ENCODE data around the gene KRT2. TPM values are rescaled to one million over a fixed set of nuclear protein-coding genes. Genes with fewer than 3 reads are reported as not detected.

Gene KRT2
- total RNA-seq, 6 experiments from 2014 or later, result not detected

DNA sequence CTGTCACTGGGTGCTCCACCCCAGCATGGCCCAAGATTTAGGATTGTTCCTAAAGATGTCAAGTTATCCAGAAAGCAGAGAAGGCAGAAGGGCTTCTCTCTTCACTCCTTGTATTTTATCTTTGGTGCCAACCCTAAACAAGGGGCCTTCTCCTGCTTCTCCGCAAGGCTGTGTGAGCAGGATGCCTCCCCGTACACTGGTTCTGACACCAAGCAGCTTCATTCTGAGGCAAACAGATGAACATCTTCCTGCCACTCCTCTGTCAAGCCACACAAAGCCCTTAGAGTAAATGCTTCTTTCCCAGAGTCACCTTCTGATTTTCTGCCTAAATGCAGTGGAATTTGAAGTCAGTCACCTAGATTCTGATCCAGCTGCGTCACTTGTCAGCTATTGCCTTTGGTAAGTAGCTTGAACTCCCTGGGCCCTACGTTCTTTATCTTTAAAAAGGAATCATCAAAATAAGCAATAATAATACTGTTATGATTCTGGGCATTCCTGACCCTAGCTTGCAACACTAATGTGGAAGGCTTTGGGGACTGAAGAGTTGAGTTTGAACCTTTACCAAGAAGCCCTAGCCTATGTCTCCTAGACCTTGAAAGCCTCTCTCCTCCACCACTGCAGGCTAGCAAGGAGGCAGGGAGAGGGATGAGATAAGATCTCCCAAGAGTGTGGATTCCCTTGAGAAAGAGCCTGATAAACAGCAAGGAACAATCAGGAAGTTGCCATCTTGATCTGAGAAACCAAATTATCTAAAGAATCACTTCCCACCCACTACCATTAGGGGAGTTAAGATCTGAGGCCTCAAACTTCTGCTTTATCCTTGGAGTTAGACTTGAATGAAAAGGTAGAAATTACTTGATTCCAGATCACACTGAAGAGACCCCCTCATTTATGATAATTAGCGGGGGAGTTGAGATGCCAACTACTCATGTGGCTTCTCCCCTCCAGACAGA, 39.3 kb downstream of the KRT2 start:
- no peak overlapping the region for H3K27ac Mint-ChIP-seq
- H3K36me3 Mint-ChIP-seq (ENCODE audit: low read depth), result no peaks in the 10 kb centered on the region
- no peak overlapping the region for H3K4me3 Mint-ChIP-seq
- H3K27me3 Mint-ChIP-seq (ENCODE audit: insufficient read depth), result peaks cover 66% of the 10 kb centered on the region
- H3K9me3 Mint-ChIP-seq, result no peaks in the 10 kb centered on the region
- TF ChIP-seq, protein P1, sequence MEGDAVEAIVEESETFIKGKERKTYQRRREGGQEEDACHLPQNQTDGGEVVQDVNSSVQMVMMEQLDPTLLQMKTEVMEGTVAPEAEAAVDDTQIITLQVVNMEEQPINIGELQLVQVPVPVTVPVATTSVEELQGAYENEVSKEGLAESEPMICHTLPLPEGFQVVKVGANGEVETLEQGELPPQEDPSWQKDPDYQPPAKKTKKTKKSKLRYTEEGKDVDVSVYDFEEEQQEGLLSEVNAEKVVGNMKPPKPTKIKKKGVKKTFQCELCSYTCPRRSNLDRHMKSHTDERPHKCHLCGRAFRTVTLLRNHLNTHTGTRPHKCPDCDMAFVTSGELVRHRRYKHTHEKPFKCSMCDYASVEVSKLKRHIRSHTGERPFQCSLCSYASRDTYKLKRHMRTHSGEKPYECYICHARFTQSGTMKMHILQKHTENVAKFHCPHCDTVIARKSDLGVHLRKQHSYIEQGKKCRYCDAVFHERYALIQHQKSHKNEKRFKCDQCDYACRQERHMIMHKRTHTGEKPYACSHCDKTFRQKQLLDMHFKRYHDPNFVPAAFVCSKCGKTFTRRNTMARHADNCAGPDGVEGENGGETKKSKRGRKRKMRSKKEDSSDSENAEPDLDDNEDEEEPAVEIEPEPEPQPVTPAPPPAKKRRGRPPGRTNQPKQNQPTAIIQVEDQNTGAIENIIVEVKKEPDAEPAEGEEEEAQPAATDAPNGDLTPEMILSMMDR (IDR thresholded peaks at IDR 0.05), result no peak
- DNase-seq, result no peak
- H3K4me1 Mint-ChIP-seq (ENCODE audit: low read depth), result no peaks in the 10 kb centered on the region

DNA sequence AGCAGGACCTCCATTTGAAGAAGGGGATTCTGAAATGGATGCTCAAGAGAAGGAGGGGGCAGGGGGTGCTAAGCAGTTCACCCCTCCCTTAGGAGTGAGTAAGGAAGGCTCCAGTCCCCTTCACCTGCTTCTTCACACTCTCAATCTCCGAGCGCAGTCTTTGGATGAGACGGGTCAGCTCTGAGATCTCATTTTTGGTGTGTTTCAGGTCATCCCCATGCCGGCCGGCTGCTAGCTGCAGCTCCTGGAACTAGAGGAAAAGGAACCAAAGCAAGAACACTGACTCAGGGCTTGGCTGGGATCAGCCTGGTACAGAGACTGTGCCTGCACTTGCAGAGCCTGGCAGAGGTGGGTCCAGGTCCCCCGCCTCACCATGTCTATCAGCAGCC, 40.9 kb downstream of the KRT2 start:
- no peak overlapping the region for H3K4me3 Mint-ChIP-seq
- H3K27me3 Mint-ChIP-seq (ENCODE audit: insufficient read depth), result peaks cover 58% of the 10 kb centered on the region

DNA sequence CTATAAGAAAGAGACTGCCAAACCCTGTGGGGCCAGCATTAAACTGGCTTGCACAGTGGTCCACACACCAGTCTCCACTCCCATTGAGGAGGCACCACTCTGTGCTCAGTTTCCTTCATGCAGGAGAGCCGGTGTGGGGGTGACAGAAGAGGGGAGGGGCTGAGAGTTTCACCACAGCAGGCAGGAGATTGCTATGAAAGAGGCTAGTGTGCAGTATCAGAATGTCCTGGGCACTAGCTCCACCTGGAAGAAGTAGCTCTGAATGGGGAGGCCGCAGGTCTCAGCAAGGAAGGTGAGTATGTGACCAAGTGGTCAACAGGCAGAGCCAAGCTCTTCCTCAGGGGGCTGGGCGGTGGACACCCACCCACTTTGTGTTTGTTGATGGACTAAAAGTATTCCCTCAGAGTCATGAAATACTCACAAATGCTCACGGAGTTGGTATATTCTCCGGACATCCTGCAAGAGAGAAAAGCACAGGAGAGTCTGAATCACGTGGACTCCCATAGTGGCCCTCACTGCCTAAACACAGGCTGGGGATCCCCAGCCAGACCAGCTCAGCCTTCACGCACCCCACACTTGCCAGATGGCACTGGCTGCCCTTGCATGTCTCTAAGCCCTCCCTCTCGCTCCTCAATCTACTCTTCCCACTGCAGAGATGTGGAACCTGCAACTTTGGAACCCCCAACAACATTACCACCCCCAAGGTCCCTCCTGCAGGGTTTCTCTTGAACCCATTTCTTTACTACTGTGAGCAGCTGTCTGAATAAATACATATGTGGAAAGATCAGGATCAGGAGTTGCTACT, 43.0 kb downstream of the KRT2 start:
- Mint-ChIP-seq H3K27me3 (ENCODE audit: insufficient read depth) (peaks cover 51% of the 10 kb centered on the region), H3K9me3 (no peaks in the 10 kb centered on the region), H3K27ac (no peak overlapping the region), H3K36me3 (ENCODE audit: low read depth) (no peaks in the 10 kb centered on the region), H3K4me3 (no peak overlapping the region), H3K4me1 (ENCODE audit: low read depth) (no peaks in the 10 kb centered on the region)
- TF ChIP-seq, protein P1 (IDR thresholded peaks at IDR 0.05), result no peak
- DNase-seq, result no peak

More for the DNA sequence above, 40.9 kb downstream of the KRT2 start:
- Mint-ChIP-seq H3K36me3 (ENCODE audit: low read depth) (no peaks in the 10 kb centered on the region), H3K27ac (no peak overlapping the region), H3K4me1 (ENCODE audit: low read depth) (no peaks in the 10 kb centered on the region), H3K9me3 (no peaks in the 10 kb centered on the region)
- TF ChIP-seq, protein P1 (IDR thresholded peaks at IDR 0.05), result no peak
- DNase-seq, result no peak

DNA sequence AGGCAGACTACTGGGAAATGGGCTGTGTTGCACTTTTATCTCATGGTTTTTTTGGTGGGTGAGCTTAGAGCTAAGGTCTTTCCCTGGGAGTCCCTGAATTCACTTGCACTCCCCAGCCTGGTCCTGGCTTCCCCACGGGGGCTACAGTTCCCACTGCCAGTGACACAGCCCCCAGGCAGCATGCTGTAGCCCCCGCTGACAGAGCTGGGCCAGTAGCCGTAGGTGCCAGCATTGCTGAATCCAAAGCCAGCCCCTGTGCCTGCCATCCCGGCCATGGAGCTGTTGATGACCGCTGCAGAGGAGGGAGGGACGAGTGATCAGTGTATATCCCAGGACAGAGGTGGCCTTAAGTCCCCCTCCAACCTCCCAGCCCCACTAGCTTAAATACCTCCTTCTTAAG, 43.9 kb downstream of the KRT2 start:
- Mint-ChIP-seq H3K27me3 (ENCODE audit: insufficient read depth) (peaks cover 47% of the 10 kb centered on the region), H3K36me3 (ENCODE audit: low read depth) (no peaks in the 10 kb centered on the region), H3K9me3 (no peaks in the 10 kb centered on the region), H3K4me1 (ENCODE audit: low read depth) (no peaks in the 10 kb centered on the region), H3K4me3 (no peak overlapping the region), H3K27ac (no peak overlapping the region)
- DNase-seq, result no peak
- TF ChIP-seq, protein P1 (IDR thresholded peaks at IDR 0.05), result no peak

DNA sequence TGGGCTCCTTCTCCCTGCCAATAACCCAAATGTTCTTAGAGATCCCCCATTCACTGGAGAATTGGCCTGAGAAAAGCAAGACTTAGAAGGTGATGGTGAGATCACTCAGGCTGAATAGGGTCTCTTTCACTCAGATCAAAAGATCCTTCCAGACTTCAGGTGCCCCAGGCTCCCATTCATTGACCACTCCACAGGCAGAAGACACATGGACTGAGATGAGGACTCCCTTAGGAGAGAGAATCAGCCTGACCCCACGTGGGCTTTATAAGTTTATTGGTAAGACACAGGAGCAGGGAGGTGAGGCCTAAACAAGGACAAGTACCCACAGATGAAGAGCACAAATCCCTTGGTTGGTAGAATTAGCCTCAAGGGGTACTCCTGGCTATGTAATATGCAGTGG, 44.7 kb downstream of the KRT2 start:
- Mint-ChIP-seq H3K36me3 (ENCODE audit: low read depth) (no peaks in the 10 kb centered on the region), H3K27ac (no peak overlapping the region), H3K27me3 (ENCODE audit: insufficient read depth) (peaks cover 45% of the 10 kb centered on the region), H3K4me3 (no peak overlapping the region), H3K9me3 (no peaks in the 10 kb centered on the region), H3K4me1 (ENCODE audit: low read depth) (no peaks in the 10 kb centered on the region)
- TF ChIP-seq, protein P1 (IDR thresholded peaks at IDR 0.05), result no peak
- DNase-seq, result no peak
